HFFc6 (cell line): ENCODE measurements around the gene POU2F1. TPM values are rescaled to one million over a fixed set of nuclear protein-coding genes. Genes with fewer than 3 reads are reported as not detected.
"Not testable (repeated sequence)": the region's sequence is repeated elsewhere in the genome, so short reads cannot be mapped to it uniquely, and the experiment has no call there.

Source experiments
- DNase-seq: peaks from one replicate; pipeline ENCODE4 v3.0.0-alpha.2; 2018
- H3K27ac Mint-ChIP-seq: 2 replicates; pipeline ENCODE4 v1.8.0; 2020; ENCODE audit warnings: mild to moderate bottlenecking, mixed read lengths
- H3K27me3 Mint-ChIP-seq: 2 replicates; pipeline ENCODE4 v1.8.0; 2021; ENCODE audit warnings: mild to moderate bottlenecking, moderate library complexity, mixed read lengths; ENCODE audit not compliant: insufficient read depth
- H3K36me3 Mint-ChIP-seq: 2 replicates; pipeline ENCODE4 v1.8.0; 2021; ENCODE audit warnings: low read depth, mixed read lengths
- H3K4me1 Mint-ChIP-seq: 2 replicates; pipeline ENCODE4 v1.8.0; 2020; ENCODE audit warnings: low read depth, mixed read lengths
- H3K4me3 Mint-ChIP-seq: 2 replicates; pipeline ENCODE4 v1.8.0; 2020; ENCODE audit warnings: mild to moderate bottlenecking, moderate library complexity, mixed read lengths
- H3K9me3 Mint-ChIP-seq: 2 replicates; pipeline ENCODE4 v1.8.0; 2020; ENCODE audit warnings: mild to moderate bottlenecking, mixed read lengths
- total RNA-seq, 6 experiments: library from RNA; stranded (reverse); fragmentation: NEBNext Ultra II Directional; extraction: Animal tissue kit (Norgen Biotek cat#: 25700); gene quantifications; 2 replicates in 1 of 6; 3 replicates in 5 of 6; pipeline ENCODE4 v1.2.3, GENCODE V29; 2021
- TF ChIP-seq, protein P1 (sequence below): fragments of 200-600 bp; sonication (generic); IDR thresholded peaks from 2 replicates; pipeline ENCODE4 v1.5.0; 2021; ENCODE audit warnings: antibody characterized with exemption, mild to moderate bottlenecking

Gene POU2F1
- total RNA-seq, 6 experiments from 2014 or later, result 3.4 to 6.6 (median 4.4) TPM

DNA sequence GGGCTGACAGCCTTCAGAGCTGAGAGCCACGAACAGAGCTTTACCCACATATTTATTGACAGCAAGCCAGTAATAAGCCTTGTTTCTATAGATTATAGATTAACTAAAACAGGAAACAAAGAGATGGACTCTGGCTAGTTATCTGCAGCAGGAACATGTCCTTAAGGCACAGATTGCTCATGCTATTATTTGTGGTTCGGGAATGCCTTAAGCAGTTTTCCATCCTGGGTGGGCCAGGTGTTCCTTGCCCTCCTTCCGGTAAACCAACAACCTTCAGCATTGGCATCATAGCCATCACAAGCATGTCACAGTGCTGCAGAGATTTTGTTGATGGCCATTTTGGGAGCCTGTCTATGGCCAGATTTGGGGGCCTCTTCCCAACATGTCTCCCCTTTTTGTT, 96.8 kb downstream of the POU2F1 start:
- DNase-seq, result no peak
- TF ChIP-seq, protein P1, sequence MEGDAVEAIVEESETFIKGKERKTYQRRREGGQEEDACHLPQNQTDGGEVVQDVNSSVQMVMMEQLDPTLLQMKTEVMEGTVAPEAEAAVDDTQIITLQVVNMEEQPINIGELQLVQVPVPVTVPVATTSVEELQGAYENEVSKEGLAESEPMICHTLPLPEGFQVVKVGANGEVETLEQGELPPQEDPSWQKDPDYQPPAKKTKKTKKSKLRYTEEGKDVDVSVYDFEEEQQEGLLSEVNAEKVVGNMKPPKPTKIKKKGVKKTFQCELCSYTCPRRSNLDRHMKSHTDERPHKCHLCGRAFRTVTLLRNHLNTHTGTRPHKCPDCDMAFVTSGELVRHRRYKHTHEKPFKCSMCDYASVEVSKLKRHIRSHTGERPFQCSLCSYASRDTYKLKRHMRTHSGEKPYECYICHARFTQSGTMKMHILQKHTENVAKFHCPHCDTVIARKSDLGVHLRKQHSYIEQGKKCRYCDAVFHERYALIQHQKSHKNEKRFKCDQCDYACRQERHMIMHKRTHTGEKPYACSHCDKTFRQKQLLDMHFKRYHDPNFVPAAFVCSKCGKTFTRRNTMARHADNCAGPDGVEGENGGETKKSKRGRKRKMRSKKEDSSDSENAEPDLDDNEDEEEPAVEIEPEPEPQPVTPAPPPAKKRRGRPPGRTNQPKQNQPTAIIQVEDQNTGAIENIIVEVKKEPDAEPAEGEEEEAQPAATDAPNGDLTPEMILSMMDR, result no peak
- Mint-ChIP-seq H3K36me3 (peaks cover 43% of the 10 kb centered on the region), H3K4me1 (no peaks in the 10 kb centered on the region), H3K9me3 (peaks cover 44% of the 10 kb centered on the region), H3K27me3 (no peaks in the 10 kb centered on the region), H3K27ac (no peak overlapping the region), H3K4me3 (no peak overlapping the region)

DNA sequence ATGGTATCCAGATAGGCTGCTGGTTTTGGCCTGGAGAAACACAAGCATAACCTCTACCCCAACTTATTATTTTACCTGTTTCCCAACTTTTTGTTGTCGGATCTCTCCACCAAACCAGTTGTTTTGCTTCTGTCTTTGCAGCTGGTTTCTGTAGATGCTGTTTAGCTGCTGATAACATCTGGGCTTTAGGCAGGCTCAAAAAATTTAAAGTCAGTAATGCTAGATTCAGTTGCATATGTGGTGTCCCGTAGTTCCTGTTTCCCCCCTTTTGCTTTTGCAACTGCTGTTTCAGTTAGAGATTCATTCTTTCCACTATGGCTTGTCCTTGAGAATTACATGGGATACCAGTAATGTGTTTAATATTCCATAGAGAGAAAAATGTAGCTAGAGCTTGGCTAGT, 98.5 kb downstream of the POU2F1 start:
- not testable (repeated sequence) for H3K27me3 Mint-ChIP-seq, H3K4me1 Mint-ChIP-seq, DNase-seq, H3K27ac Mint-ChIP-seq, H3K4me3 Mint-ChIP-seq
- Mint-ChIP-seq H3K36me3 (peaks cover 50% of the 10 kb centered on the region), H3K9me3 (peaks cover 53% of the 10 kb centered on the region)

DNA sequence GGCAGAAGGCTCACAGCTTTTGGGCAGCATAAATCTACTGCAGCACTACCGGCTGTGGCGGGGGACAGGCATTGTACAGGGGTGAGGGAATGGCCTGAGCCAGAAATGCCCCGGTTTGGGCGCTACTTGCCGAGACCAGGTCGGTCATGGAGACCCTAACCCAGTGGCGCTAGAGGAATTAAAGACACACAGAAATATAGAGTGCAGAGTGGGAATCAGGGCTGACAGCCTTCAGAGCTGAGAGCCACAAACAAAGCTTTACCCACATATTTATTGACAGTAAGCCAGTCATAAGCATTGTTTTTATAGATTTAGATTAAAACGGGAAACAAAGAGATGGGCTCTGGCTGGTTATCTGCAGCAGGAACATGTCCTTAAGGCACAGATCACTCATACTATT, 101.8 kb downstream of the POU2F1 start:
- H3K9me3 Mint-ChIP-seq, result peaks cover 38% of the 10 kb centered on the region
- no peak overlapping the region for H3K27ac Mint-ChIP-seq
- no peak for DNase-seq
- peaks cover 48% of the 10 kb centered on the region for H3K36me3 Mint-ChIP-seq
- no peak overlapping the region for H3K4me3 Mint-ChIP-seq
- no peaks in the 10 kb centered on the region for H3K4me1 Mint-ChIP-seq
- no peaks in the 10 kb centered on the region; the same call in 1 of the 2 replicates for H3K27me3 Mint-ChIP-seq
- TF ChIP-seq, protein P1, result no peak

DNA sequence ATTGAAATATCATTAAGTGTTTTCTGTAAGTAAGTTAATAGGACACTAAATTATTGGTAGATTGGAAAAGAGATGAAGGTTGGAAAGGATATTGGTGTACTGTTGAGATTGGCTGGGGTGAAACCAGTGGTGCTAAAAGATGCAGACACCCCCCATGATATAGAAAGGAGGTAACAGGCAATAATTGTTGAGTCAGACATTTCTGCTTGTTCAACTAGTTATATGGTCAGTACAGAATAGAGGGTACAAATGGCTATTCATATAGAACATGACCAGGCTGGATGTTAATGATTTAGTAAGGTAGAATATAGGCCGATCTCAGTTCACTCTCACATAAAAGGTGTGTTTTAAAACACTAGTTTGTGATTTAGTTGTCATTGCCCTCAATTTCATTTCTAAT, 104.5 kb downstream of the POU2F1 start:
- Mint-ChIP-seq H3K27ac (no peak overlapping the region), H3K4me1 (no peaks in the 10 kb centered on the region), H3K36me3 (peaks cover 35% of the 10 kb centered on the region), H3K9me3 (peaks cover 28% of the 10 kb centered on the region), H3K27me3 (no peaks in the 10 kb centered on the region; the same call in 1 of the 2 replicates), H3K4me3 (no peak overlapping the region)
- DNase-seq, result no peak
- TF ChIP-seq, protein P1, result no peak

- Mint-ChIP-seq H3K4me1 (peaks cover 7% of the 10 kb centered on the region), H3K27ac (no peak overlapping the region), H3K27me3 (no peaks in the 10 kb centered on the region; the same call in 1 of the 2 replicates), H3K36me3 (peaks cover 11% of the 10 kb centered on the region), H3K4me3 (no peak overlapping the region), H3K9me3 (peaks cover under 1% of the 10 kb centered on the region; the same call in 1 of the 2 replicates)
- TF ChIP-seq, protein P1, result no peak
- no peak for DNase-seq
Measured at GRCh38 chr1:167328306-167328815, 107.7 kb downstream of the POU2F1 start.

GRCh38 chr1:167328816-167329483, 108.3 kb downstream of the POU2F1 start:
- peaks cover 11% of the 10 kb centered on the region for H3K36me3 Mint-ChIP-seq
- H3K4me1 Mint-ChIP-seq, result peaks cover 7% of the 10 kb centered on the region
- no peak overlapping the region for H3K27ac Mint-ChIP-seq
- H3K9me3 Mint-ChIP-seq, result no peaks in the 10 kb centered on the region
- no peak for DNase-seq
- no peak overlapping the region for H3K4me3 Mint-ChIP-seq
- H3K27me3 Mint-ChIP-seq, result no peaks in the 10 kb centered on the region
- TF ChIP-seq, protein P1, result no peak
